ENCODE data around the gene POGZ.

Gene POGZ

DNA sequence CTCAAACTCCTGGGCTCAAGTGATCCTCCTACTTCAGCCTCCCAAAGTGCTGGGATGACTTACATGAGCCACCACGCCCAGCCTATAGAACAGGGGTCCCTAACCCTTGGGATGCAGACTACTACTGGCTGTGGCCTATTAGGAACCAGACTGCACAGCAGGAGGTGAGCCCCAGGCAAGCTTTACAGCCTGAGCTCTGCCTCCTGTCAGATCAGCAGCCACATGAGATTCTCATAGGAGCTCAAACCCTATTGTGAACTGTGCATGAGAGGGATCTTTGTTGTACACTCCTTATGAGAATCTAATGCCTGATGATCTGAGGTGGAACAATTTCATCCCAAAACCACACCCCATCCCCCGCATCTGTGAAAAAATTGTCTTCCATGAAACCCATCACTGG, 73.3 kb downstream of the POGZ start:
- Histone ChIP-seq H4K20me1 (ENCODE audit: insufficient read depth, low read length) (no peaks in the 10 kb centered on the region), H3F3A (ENCODE audit: insufficient read depth, low read length) (no peaks in the 10 kb centered on the region), H3K36me3 (ENCODE audit: insufficient read depth, low read length) (no peaks in the 10 kb centered on the region), H3K27ac (ENCODE audit: low read depth, low read length, poor library complexity, severe bottlenecking) (no peak overlapping the region), H3K9ac (ENCODE audit: low read length) (no peak overlapping the region), H3K27me3 (ENCODE audit: insufficient read depth, low read length) (no peaks in the 10 kb centered on the region), H3K9me2 (ENCODE audit: low read depth, low read length) (no peaks in the 10 kb centered on the region), H3K79me2 (ENCODE audit: insufficient read depth, low read length) (no peaks in the 10 kb centered on the region), H3K4me1 (ENCODE audit: insufficient read depth, low read length, severe bottlenecking) (no peaks in the 10 kb centered on the region), H3K4me3 (ENCODE audit: low read depth, low read length, poor library complexity, severe bottlenecking) (no peak overlapping the region), H2AFZ (ENCODE audit: low read length) (no peak overlapping the region), H3K4me2 (ENCODE audit: low read length) (no peak overlapping the region), H3K9me3 (ENCODE audit: low read length) (no peaks in the 10 kb centered on the region)
- TF ChIP-seq EZH2 (IDR thresholded peaks at IDR 0.05; ENCODE audit: borderline replicate concordance, low read length) = no peak
- TF ChIP-seq, protein P1, sequence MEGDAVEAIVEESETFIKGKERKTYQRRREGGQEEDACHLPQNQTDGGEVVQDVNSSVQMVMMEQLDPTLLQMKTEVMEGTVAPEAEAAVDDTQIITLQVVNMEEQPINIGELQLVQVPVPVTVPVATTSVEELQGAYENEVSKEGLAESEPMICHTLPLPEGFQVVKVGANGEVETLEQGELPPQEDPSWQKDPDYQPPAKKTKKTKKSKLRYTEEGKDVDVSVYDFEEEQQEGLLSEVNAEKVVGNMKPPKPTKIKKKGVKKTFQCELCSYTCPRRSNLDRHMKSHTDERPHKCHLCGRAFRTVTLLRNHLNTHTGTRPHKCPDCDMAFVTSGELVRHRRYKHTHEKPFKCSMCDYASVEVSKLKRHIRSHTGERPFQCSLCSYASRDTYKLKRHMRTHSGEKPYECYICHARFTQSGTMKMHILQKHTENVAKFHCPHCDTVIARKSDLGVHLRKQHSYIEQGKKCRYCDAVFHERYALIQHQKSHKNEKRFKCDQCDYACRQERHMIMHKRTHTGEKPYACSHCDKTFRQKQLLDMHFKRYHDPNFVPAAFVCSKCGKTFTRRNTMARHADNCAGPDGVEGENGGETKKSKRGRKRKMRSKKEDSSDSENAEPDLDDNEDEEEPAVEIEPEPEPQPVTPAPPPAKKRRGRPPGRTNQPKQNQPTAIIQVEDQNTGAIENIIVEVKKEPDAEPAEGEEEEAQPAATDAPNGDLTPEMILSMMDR (IDR thresholded peaks at IDR 0.05; ENCODE audit: low read length) = no peak

DNA sequence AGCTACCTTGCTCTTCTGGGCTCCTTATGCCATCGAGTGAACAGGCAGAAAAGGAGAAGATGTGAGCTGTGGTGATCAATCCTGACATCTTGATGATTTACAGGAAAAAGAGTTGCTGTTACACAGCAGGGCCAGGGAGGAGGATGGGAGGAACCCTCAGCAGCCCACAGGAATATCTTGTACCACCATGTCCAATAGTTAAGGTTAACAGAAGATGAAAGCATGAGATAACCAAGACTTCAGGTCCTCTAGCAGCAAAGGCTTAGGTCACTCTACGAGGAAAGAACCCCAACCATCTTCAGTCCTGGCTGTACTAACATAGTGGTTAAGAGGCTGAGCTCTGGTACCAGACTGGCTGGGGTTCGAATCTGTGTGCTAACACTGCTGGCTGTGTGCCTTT, 74.7 kb downstream of the POGZ start:
- Histone ChIP-seq H3K4me1 (ENCODE audit: insufficient read depth, low read length, severe bottlenecking) (no peaks in the 10 kb centered on the region), H3K9ac (ENCODE audit: low read length) (no peak overlapping the region), H3F3A (ENCODE audit: insufficient read depth, low read length) (no peaks in the 10 kb centered on the region), H3K27ac (ENCODE audit: low read depth, low read length, poor library complexity, severe bottlenecking) (no peak overlapping the region), H3K27me3 (ENCODE audit: insufficient read depth, low read length) (no peaks in the 10 kb centered on the region), H3K4me3 (ENCODE audit: low read depth, low read length, poor library complexity, severe bottlenecking) (no peak overlapping the region), H3K36me3 (ENCODE audit: insufficient read depth, low read length) (no peaks in the 10 kb centered on the region), H4K20me1 (ENCODE audit: insufficient read depth, low read length) (no peaks in the 10 kb centered on the region), H2AFZ (ENCODE audit: low read length) (no peak overlapping the region), H3K9me2 (ENCODE audit: low read depth, low read length) (no peaks in the 10 kb centered on the region), H3K79me2 (ENCODE audit: insufficient read depth, low read length) (no peaks in the 10 kb centered on the region), H3K4me2 (ENCODE audit: low read length) (no peak overlapping the region), H3K9me3 (ENCODE audit: low read length) (no peaks in the 10 kb centered on the region)
- TF ChIP-seq, protein P1 (IDR thresholded peaks at IDR 0.05; ENCODE audit: low read length) = no peak
- no peak for TF ChIP-seq EZH2 (IDR thresholded peaks at IDR 0.05; ENCODE audit: borderline replicate concordance, low read length)

DNA sequence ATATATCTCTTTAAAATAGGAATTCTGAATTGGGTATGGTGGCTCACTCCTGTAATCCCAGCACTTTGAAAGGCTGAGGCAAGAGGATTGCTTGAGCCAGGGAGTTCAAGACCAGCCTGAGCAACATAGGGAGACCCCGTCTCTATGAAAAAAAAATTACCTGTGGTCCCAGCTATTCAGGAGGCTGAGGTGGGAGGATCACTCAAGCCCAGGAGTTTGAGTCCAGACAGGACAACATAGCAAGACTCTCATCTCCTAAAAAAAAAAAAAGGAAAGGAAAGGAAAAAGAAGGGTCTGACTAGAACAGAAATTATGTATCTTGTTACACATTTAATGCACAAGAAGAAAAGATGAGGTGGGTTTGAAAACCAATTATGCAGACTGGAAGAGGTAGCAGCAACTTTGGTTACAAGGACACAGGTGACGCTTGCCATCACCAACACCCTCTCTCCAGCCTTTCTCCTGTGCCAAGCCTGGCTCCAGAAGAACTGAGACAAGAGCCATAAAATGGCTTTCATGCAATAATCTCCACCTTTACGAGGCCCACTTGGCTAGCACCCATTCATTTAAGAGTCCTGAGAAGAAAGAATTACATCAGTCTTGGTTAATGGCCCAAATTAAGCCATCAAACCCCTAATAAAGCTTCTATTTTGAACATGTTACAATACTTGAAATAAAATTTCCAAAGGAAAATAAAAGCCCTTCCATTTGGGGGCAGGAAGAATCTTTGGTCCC, 82.0 kb downstream of the POGZ start:
- H3K36me3 ChIP-seq (ENCODE audit: insufficient read depth, low read length) = no peaks in the 10 kb centered on the region
- H3K79me2 ChIP-seq (ENCODE audit: insufficient read depth, low read length) = no peaks in the 10 kb centered on the region
- no peaks in the 10 kb centered on the region for H3K4me1 ChIP-seq (ENCODE audit: insufficient read depth, low read length, severe bottlenecking)
- H3K9me2 ChIP-seq (ENCODE audit: low read depth, low read length) = no peaks in the 10 kb centered on the region
- H3K27ac ChIP-seq (ENCODE audit: low read depth, low read length, poor library complexity, severe bottlenecking) = no peak overlapping the region
- no peak overlapping the region for H3K4me3 ChIP-seq (ENCODE audit: low read depth, low read length, poor library complexity, severe bottlenecking)
- H3K27me3 ChIP-seq (ENCODE audit: insufficient read depth, low read length) = no peaks in the 10 kb centered on the region
- no peaks in the 10 kb centered on the region for H3F3A ChIP-seq (ENCODE audit: insufficient read depth, low read length)
- no peaks in the 10 kb centered on the region for H4K20me1 ChIP-seq (ENCODE audit: insufficient read depth, low read length)
- no peak overlapping the region for H3K4me2 ChIP-seq (ENCODE audit: low read length)
- no peak overlapping the region for H3K9ac ChIP-seq (ENCODE audit: low read length)
- H3K9me3 ChIP-seq (ENCODE audit: low read length) = no peaks in the 10 kb centered on the region
- H2AFZ ChIP-seq (ENCODE audit: low read length) = no peak overlapping the region
- TF ChIP-seq EZH2 (IDR thresholded peaks at IDR 0.05; ENCODE audit: borderline replicate concordance, low read length) = no peak
- TF ChIP-seq, protein P1 (IDR thresholded peaks at IDR 0.05; ENCODE audit: low read length) = no peak
